ENCODE results near the gene LRPAP1. TPM values are rescaled to one million over a fixed set of nuclear protein-coding genes. Genes with fewer than 3 reads are reported as not detected.
A peak's percentile ranks its signal among the peaks of the same experiment; 100 is the strongest.

Gene LRPAP1
- total RNA-seq, 1 donor from 2014 or later: 68.5 TPM

- Mint-ChIP-seq H3K27ac (ENCODE audit: unreplicated experiment) (no peak overlapping the region), H3K36me3 (ENCODE audit: unreplicated experiment) (no peaks in the 10 kb centered on the region), H3K27me3 (ENCODE audit: unreplicated experiment) (peaks cover 3% of the 10 kb centered on the region), H3K4me1 (ENCODE audit: low read depth, unreplicated experiment) (peaks cover 4% of the 10 kb centered on the region), H3K4me3 (ENCODE audit: unreplicated experiment) (no peak overlapping the region), H3K9me3 (ENCODE audit: unreplicated experiment) (peaks cover 3% of the 10 kb centered on the region)
- no peak for DNase-seq
- TF ChIP-seq CTCF (IDR thresholded peaks at IDR 0.05; ENCODE audit: partially characterized antibody, unreplicated experiment): no peak
Observed at GRCh38 chr4:3483471-3483921, 48.7 kb downstream of the LRPAP1 start.

- TF ChIP-seq CTCF (IDR thresholded peaks at IDR 0.05; ENCODE audit: partially characterized antibody, unreplicated experiment): no peak
- no peak for DNase-seq
- H3K4me3 Mint-ChIP-seq (ENCODE audit: unreplicated experiment): no peak overlapping the region
- H3K27ac Mint-ChIP-seq (ENCODE audit: unreplicated experiment): no peak overlapping the region
- H3K36me3 Mint-ChIP-seq (ENCODE audit: unreplicated experiment): no peaks in the 10 kb centered on the region
- H3K9me3 Mint-ChIP-seq (ENCODE audit: unreplicated experiment): peaks cover 3% of the 10 kb centered on the region
- H3K27me3 Mint-ChIP-seq (ENCODE audit: unreplicated experiment): no peaks in the 10 kb centered on the region
- peaks cover 4% of the 10 kb centered on the region for H3K4me1 Mint-ChIP-seq (ENCODE audit: low read depth, unreplicated experiment)
Observed at GRCh38 chr4:3482707-3483106, 49.5 kb downstream of the LRPAP1 start.

GRCh38 chr4:3481783-3482393 lies 50.3 kb downstream of the LRPAP1 start:
- H3K4me3 Mint-ChIP-seq (ENCODE audit: unreplicated experiment): no peak overlapping the region
- no peak overlapping the region for H3K27ac Mint-ChIP-seq (ENCODE audit: unreplicated experiment)
- H3K9me3 Mint-ChIP-seq (ENCODE audit: unreplicated experiment): peaks cover 3% of the 10 kb centered on the region
- no peak for DNase-seq
- H3K27me3 Mint-ChIP-seq (ENCODE audit: unreplicated experiment): no peaks in the 10 kb centered on the region
- peaks cover 4% of the 10 kb centered on the region for H3K4me1 Mint-ChIP-seq (ENCODE audit: low read depth, unreplicated experiment)
- no peaks in the 10 kb centered on the region for H3K36me3 Mint-ChIP-seq (ENCODE audit: unreplicated experiment)
- TF ChIP-seq CTCF (IDR thresholded peaks at IDR 0.05; ENCODE audit: partially characterized antibody, unreplicated experiment): no peak

DNA sequence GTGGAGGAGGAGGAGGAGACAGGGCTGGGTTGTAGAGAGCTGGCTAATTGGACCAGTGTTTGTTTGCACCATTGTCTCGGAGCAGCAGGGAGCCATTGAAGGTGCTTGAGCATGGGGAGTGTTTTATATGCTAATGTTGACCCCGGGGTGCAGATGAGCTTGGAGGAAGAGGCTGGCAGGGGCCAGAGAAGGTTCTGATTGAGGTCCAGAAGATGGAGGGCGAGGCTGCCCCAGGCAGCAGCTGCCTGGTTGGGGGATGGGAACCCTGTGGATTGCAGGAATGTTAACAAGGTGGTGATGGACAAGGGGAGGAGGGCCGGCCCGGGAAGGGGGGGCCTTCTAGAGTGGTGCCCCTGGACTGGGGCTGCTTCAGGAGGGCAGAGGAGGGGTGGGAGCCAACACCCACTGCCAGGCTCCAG lies 51.1 kb downstream of the LRPAP1 start:
- TF ChIP-seq CTCF (IDR thresholded peaks at IDR 0.05; ENCODE audit: partially characterized antibody, unreplicated experiment): no peak
- no peaks in the 10 kb centered on the region for H3K36me3 Mint-ChIP-seq (ENCODE audit: unreplicated experiment)
- DNase-seq: no peak
- H3K27ac Mint-ChIP-seq (ENCODE audit: unreplicated experiment): no peak overlapping the region
- H3K9me3 Mint-ChIP-seq (ENCODE audit: unreplicated experiment): peaks cover 2% of the 10 kb centered on the region
- peaks cover 4% of the 10 kb centered on the region for H3K4me1 Mint-ChIP-seq (ENCODE audit: low read depth, unreplicated experiment)
- peaks cover 3% of the 10 kb centered on the region for H3K27me3 Mint-ChIP-seq (ENCODE audit: unreplicated experiment)
- H3K4me3 Mint-ChIP-seq (ENCODE audit: unreplicated experiment): no peak overlapping the region

DNA sequence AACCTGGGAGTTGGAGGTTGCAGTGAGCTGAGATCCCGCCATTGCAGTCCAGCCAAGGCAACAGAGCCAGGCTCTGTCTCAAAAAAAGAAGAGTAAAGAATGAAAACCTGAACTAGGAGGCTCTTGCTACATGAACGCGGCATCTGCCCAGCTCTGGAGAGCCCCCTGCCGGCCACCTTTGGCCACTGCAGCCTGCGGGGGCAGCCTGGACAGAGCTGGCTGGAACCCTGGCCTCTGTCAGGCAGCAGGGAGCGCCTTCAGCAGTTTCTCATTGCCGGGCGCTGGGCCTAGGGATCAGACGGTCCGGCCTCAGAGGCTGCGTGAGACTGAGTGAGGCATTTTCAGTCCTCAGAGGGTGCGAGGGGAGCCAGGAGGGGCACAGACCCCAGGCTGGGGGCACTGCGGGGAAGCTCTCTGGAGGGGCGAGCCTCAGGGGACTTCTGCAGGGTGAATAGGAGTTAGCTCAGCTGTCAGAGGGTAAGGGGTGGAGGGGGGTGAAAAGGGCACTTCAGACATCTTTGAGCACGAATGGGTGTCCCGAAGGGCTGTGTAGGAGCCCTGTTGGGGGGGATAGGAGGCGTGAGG lies 51.6 kb downstream of the LRPAP1 start:
- peaks cover 3% of the 10 kb centered on the region for H3K27me3 Mint-ChIP-seq (ENCODE audit: unreplicated experiment)

More for the DNA sequence above, 51.6 kb downstream of the LRPAP1 start:
- H3K27ac Mint-ChIP-seq (ENCODE audit: unreplicated experiment): no peak overlapping the region
- H3K9me3 Mint-ChIP-seq (ENCODE audit: unreplicated experiment): peaks cover 2% of the 10 kb centered on the region
- no peaks in the 10 kb centered on the region for H3K36me3 Mint-ChIP-seq (ENCODE audit: unreplicated experiment)
- DNase-seq: peak; percentile 96
- no peak overlapping the region for H3K4me3 Mint-ChIP-seq (ENCODE audit: unreplicated experiment)
- peak; percentile 100 for TF ChIP-seq CTCF (IDR thresholded peaks at IDR 0.05; ENCODE audit: partially characterized antibody, unreplicated experiment)
- H3K4me1 Mint-ChIP-seq (ENCODE audit: low read depth, unreplicated experiment): peaks cover 4% of the 10 kb centered on the region

Data from glutamatergic neuron (in vitro differentiated cells).